Measurements from ENCODE around the gene RBM5.

Gene RBM5

GRCh38 chr3:50100956-50101845 is 12.5 kb downstream of the RBM5 start:
- no peak overlapping the region for H3K9ac ChIP-seq
- peaks cover 13% of the 10 kb centered on the region; the same call in 1 of the 2 replicates for H3K36me3 ChIP-seq (ENCODE audit: insufficient read depth)

GRCh38 chr3:50102558-50102957 is 13.8 kb downstream of the RBM5 start:
- no peak for TF ChIP-seq CTCF (conservative IDR thresholded peaks at IDR 0.05; ENCODE audit: low read depth, low read length)
- Histone ChIP-seq H3K9ac (no peak overlapping the region), H3K79me2 (ENCODE audit: insufficient read depth, low read depth) (no peaks in the 10 kb centered on the region), H3K27me3 (ENCODE audit: insufficient read depth, low read depth) (no peaks in the 10 kb centered on the region), H3K27ac (no peak overlapping the region), H4K20me1 (ENCODE audit: insufficient read depth) (no peaks in the 10 kb centered on the region), H3K4me1 (ENCODE audit: low read depth, poor library complexity, severe bottlenecking) (no peaks in the 10 kb centered on the region), H3K4me2 (no peak overlapping the region), H3K36me3 (ENCODE audit: insufficient read depth) (peaks cover 13% of the 10 kb centered on the region; the same call in 1 of the 2 replicates), H3K4me3 (IDR thresholded peaks at IDR 0.05; ENCODE audit: insufficient read depth, low read depth, low read length) (no peak overlapping the region), H2AFZ (ENCODE audit: low read depth) (no peak overlapping the region)

More at GRCh38 chr3:50100956-50101845, 12.5 kb downstream of the RBM5 start:
- no peak for TF ChIP-seq CTCF (conservative IDR thresholded peaks at IDR 0.05; ENCODE audit: low read depth, low read length)
- Histone ChIP-seq H3K4me1 (ENCODE audit: low read depth, poor library complexity, severe bottlenecking) (no peaks in the 10 kb centered on the region), H3K79me2 (ENCODE audit: insufficient read depth, low read depth) (no peaks in the 10 kb centered on the region), H3K27ac (no peak overlapping the region), H4K20me1 (ENCODE audit: insufficient read depth) (no peaks in the 10 kb centered on the region), H3K27me3 (ENCODE audit: insufficient read depth, low read depth) (no peaks in the 10 kb centered on the region), H3K4me3 (IDR thresholded peaks at IDR 0.05; ENCODE audit: insufficient read depth, low read depth, low read length) (no peak overlapping the region), H2AFZ (ENCODE audit: low read depth) (no peak overlapping the region), H3K4me2 (no peak overlapping the region)

- Histone ChIP-seq H3K27ac (no peak overlapping the region), H3K4me1 (ENCODE audit: low read depth, poor library complexity, severe bottlenecking) (no peaks in the 10 kb centered on the region), H3K9ac (no peak overlapping the region), H3K4me3 (IDR thresholded peaks at IDR 0.05; ENCODE audit: insufficient read depth, low read depth, low read length) (no peak overlapping the region), H2AFZ (ENCODE audit: low read depth) (no peak overlapping the region), H4K20me1 (ENCODE audit: insufficient read depth) (no peaks in the 10 kb centered on the region), H3K79me2 (ENCODE audit: insufficient read depth, low read depth) (no peaks in the 10 kb centered on the region), H3K36me3 (ENCODE audit: insufficient read depth) (peaks cover 8% of the 10 kb centered on the region; the same call in 1 of the 2 replicates), H3K4me2 (no peak overlapping the region), H3K27me3 (ENCODE audit: insufficient read depth, low read depth) (no peaks in the 10 kb centered on the region)
- no peak for TF ChIP-seq CTCF (conservative IDR thresholded peaks at IDR 0.05; ENCODE audit: low read depth, low read length)
Measured at GRCh38 chr3:50111757-50112156, 23.0 kb downstream of the RBM5 start.

- TF ChIP-seq CTCF (conservative IDR thresholded peaks at IDR 0.05; ENCODE audit: low read depth, low read length), result no peak
- Histone ChIP-seq H3K36me3 (ENCODE audit: insufficient read depth) (peaks cover 8% of the 10 kb centered on the region; the same call in 1 of the 2 replicates), H3K4me2 (no peak overlapping the region), H4K20me1 (ENCODE audit: insufficient read depth) (no peaks in the 10 kb centered on the region), H3K9ac (no peak overlapping the region), H3K27ac (no peak overlapping the region), H3K27me3 (ENCODE audit: insufficient read depth, low read depth) (no peaks in the 10 kb centered on the region), H2AFZ (ENCODE audit: low read depth) (no peak overlapping the region), H3K79me2 (ENCODE audit: insufficient read depth, low read depth) (no peaks in the 10 kb centered on the region), H3K4me3 (IDR thresholded peaks at IDR 0.05; ENCODE audit: insufficient read depth, low read depth, low read length) (no peak overlapping the region), H3K4me1 (ENCODE audit: low read depth, poor library complexity, severe bottlenecking) (no peaks in the 10 kb centered on the region)
Measured at GRCh38 chr3:50112462-50112861, 23.7 kb downstream of the RBM5 start.

All from KMS-11 (cell line).